ENCODE results near the gene ZFP91. TPM values are rescaled to one million over a fixed set of nuclear protein-coding genes. Genes with fewer than 3 reads are reported as not detected.

The ZFP91 gene
- total and polyA plus RNA-seq, 2 of the 13 experiments (the other 11 are each of a cell fraction or from before 2014, with no cell fraction given), result 13.5 to 38.6 TPM

DNA sequence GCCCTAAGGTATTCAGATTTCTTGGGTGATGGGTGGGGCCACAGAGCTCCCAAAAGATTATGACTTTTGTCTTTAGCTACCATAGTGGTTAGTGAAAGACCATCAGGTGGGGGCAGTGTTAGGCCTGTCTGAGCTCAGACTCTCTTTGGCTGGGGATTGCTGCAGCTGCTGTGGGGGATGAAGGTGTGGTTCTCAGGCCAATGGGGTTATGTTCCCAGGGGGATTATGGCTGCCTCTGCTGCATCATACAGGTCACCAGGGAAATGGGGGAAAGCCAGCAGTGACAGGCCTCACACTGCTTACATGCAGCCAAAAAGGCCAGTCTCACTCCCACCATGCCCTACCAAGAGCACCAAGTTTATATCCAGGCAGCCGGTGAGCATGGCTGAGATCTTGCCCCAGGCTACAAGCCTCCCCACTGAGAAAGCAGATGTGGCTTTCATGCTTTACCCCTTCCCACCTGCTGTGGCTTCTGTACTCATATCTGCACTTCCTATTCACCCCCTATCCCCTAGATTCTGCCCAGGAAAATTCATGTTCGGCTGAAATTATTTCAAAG, 68.4 kb downstream of the ZFP91 start:
- in situ Hi-C loops (cut with HindIII; ENCODE audit: extremely low pct_ligation_motif_present, low pct_unique_long_range_greater_than_20kb), result no loop called here
- H2AFZ ChIP-seq (ENCODE audit: low read length), result no peak overlapping the region
- TF ChIP-seq NPAS2 (CRISPR knock-in tag; IDR thresholded peaks at IDR 0.05; ENCODE audit: borderline replicate concordance) (no peak), ARNTL (CRISPR knock-in tag; IDR thresholded peaks at IDR 0.05) (no peak), ZNF567 (CRISPR knock-in tag; IDR thresholded peaks at IDR 0.05; ENCODE audit: borderline replicate concordance) (no peak), NRL (CRISPR knock-in tag; IDR thresholded peaks at IDR 0.05; ENCODE audit: borderline replicate concordance) (no peak), ERF (CRISPR knock-in tag; IDR thresholded peaks at IDR 0.05) (no peak), HNRNPUL1 (IDR thresholded peaks at IDR 0.05; ENCODE audit: low read depth, low read length) (no peak), AHR (CRISPR knock-in tag; IDR thresholded peaks at IDR 0.05) (no peak), ZFP82 (CRISPR knock-in tag; IDR thresholded peaks at IDR 0.05; ENCODE audit: borderline replicate concordance) (no peak), SMAD3 (CRISPR knock-in tag; IDR thresholded peaks at IDR 0.05) (no peak)
- TF ChIP-seq, protein P1, sequence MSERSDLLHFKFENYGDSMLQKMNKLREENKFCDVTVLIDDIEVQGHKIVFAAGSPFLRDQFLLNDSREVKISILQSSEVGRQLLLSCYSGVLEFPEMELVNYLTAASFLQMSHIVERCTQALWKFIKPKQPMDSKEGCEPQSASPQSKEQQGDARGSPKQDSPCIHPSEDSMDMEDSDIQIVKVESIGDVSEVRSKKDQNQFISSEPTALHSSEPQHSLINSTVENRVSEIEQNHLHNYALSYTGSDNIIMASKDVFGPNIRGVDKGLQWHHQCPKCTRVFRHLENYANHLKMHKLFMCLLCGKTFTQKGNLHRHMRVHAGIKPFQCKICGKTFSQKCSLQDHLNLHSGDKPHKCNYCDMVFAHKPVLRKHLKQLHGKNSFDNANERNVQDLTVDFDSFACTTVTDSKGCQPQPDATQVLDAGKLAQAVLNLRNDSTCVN (CRISPR knock-in tag; IDR thresholded peaks at IDR 0.05; ENCODE audit: borderline replicate concordance), result no peak
- no peak overlapping the region for H3K4me3 ChIP-seq (replicated peaks in 1 of 3; ENCODE audit: insufficient read depth in 1 of 3, low read depth in 2 of 3, low read length in 3 of 3)
- H3K36me3 ChIP-seq (replicated peaks in 1 of 2; ENCODE audit: control insufficient read depth in 1 of 2, insufficient read depth in 2 of 2, low read length in 2 of 2), result no peaks in the 10 kb centered on the region
- no peaks in the 10 kb centered on the region for H3K4me1 ChIP-seq (ENCODE audit: insufficient read depth, low read length)
- H4K20me1 ChIP-seq (ENCODE audit: insufficient read depth, low read length), result no peaks in the 10 kb centered on the region
- ChIA-PET CTCF (ENCODE audit: low intra/inter-chr PET ratio, low total read pairs) (no interaction called here), POLR2A (no interaction called here)
- H3K27me3 ChIP-seq (ENCODE audit: control insufficient read depth in 1 of 2, insufficient read depth in 2 of 2, low read length in 2 of 2), result no peaks in the 10 kb centered on the region
- 30% methylated on average over 2 of the region's 2 CpGs for WGBS (ENCODE audit: low lambda C conversion rate)
- H3K79me2 ChIP-seq (ENCODE audit: insufficient read depth, low read length), result no peaks in the 10 kb centered on the region
- no peak overlapping the region for H3K27ac ChIP-seq (ENCODE audit: extremely low read length, insufficient read depth, low read length)
- peaks cover 16% of the 10 kb centered on the region; the same call in 1 of the 2 replicates for H3K9me3 ChIP-seq (ENCODE audit: low read length)
- H3K4me2 ChIP-seq (ENCODE audit: low read depth, low read length), result no peak overlapping the region
- no TSS peak for BruUV-seq (replicated peaks)
- ATAC-seq (no peak), FAIRE-seq (no peak), DNase-seq (ENCODE audit: low spot score) (no peak)
- no peak overlapping the region for H3K9ac ChIP-seq (ENCODE audit: insufficient read depth, low read depth, low read length)
- intact Hi-C loops (cut with micrococcal nuclease; ENCODE audit: unreplicated experiment), result no loop called here
